Uterus (tissue), 2 donors: Measurements from ENCODE around the gene HSPG2.

Experiments used
- POLR2A ChIP-seq, 2 donors: fragments of 450-650 bp; IDR thresholded peaks; one replicate each; pipeline ENCODE4 v1.6.1; 2016; ENCODE audit warnings: antibody characterized with exemption in 2 of 2, mild to moderate bottlenecking in 1 of 2, moderate library complexity in 1 of 2
- TF ChIP-seq, protein P1 (sequence below), 4 experiments: fragments of 200-600 bp in 2 of 4; fragments of 450-650 bp in 2 of 4; sonication (generic) in 2 of 4; IDR thresholded peaks; one replicate each; pipeline ENCODE4 v1.5.1; 2016 to 2019; ENCODE audit warnings: antibody characterized with exemption in 4 of 4, mild to moderate bottlenecking in 2 of 4, moderate library complexity in 1 of 4

DNA sequence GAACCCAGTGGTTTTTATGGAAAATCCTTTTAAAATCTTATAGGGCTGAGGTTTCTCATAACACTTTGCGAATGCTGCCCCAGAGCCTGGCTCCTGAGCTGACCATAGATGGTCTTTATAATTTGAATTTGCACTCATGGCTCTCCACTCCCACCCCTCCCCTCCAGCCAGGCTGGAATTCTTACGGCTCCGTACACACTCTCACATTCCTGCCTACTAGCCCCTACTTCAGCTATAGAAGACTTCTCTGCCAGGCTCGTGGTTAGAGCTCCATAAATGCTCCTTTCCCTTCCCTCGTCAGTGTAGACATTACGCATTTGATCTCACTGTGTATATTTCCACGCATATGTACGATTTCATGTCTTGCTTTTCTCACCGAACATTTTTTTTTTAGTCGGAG lies 5.4 kb upstream of the HSPG2 start:
- TF ChIP-seq, protein P1, sequence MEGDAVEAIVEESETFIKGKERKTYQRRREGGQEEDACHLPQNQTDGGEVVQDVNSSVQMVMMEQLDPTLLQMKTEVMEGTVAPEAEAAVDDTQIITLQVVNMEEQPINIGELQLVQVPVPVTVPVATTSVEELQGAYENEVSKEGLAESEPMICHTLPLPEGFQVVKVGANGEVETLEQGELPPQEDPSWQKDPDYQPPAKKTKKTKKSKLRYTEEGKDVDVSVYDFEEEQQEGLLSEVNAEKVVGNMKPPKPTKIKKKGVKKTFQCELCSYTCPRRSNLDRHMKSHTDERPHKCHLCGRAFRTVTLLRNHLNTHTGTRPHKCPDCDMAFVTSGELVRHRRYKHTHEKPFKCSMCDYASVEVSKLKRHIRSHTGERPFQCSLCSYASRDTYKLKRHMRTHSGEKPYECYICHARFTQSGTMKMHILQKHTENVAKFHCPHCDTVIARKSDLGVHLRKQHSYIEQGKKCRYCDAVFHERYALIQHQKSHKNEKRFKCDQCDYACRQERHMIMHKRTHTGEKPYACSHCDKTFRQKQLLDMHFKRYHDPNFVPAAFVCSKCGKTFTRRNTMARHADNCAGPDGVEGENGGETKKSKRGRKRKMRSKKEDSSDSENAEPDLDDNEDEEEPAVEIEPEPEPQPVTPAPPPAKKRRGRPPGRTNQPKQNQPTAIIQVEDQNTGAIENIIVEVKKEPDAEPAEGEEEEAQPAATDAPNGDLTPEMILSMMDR (IDR thresholded peaks at IDR 0.05): no peak
- TF ChIP-seq POLR2A (IDR thresholded peaks at IDR 0.05): no peak
